SK-MEL-5 (cell line): ENCODE data around the gene KCNA5. TPM values are rescaled to one million over a fixed set of nuclear protein-coding genes. Genes with fewer than 3 reads are reported as not detected.

ENCODE experiments used
- DNase-seq: peaks from one replicate; pipeline ENCODE4 v3.0.0-alpha.2; 2016; ENCODE audit warnings: low read depth, low spot score
- in situ Hi-C: cut with HindIII; loops from 2 replicates; pipeline ENCODE4 v1.10.0; 2016; ENCODE audit warnings: low sequenced_read_pairs, high pct_unique_total_duplicates, low pct_unique_long_range_greater_than_20kb
- total RNA-seq: library from RNA; depleted of rRNA; stranded (reverse); fragments of >200 nt; shearing (Covaris generic); gene quantifications from 2 replicates; pipeline ENCODE4 v1.2.3, GENCODE V29; 2014

The KCNA5 gene
- total RNA-seq, 1 experiment from 2014 or later = not detected

DNA sequence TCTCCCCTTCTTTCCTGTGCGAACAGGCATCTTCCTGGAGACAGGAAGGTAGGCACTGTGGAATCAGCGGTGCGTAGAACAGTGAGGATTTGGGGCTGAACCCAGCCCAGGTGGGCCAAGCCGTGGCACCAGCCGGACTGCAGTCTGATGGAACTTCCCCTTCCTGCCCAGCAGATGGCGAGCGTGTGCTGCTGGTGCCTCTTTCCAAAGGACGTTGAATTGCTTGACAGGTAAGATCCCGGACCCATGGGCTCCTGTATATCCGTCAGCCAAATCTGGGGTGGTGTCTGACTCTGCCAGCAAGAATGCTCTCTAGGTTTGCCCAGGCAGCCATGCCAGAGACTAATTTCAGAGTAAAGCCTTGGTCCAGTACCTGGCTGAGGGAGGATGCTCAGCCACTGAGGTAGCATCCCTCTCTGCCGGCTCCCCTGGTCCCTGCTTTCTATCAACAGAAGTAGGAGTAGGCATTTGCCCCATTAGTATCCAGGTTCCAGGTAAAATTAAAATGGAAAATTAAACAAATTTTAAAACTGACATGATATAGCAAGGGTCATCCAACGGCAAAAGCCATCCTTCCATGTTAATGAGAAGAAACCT is 21.1 kb upstream of the KCNA5 start:
- in situ Hi-C loops = no loop called here
- DNase-seq = peak; percentile 61

DNA sequence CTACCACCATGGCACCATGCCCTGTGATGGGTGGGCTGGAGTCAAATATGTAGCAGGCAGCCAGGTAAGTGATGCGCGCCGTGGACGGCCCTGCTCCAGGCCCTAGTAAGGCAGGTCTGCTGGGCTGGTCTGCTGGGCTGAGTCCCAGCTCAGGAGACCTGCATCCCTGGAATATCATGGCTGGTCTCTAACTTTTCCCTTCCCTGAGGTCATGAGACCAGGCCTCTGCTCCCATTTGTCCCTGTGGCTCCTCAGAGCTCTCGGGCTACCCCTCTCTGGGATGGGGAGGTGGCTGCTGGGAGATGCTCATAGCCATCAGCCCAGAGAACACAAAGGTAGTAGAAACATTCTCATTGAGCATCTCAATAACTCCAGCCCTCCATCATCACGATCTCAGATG is 19.8 kb upstream of the KCNA5 start:
- in situ Hi-C loops = no loop called here

DNA sequence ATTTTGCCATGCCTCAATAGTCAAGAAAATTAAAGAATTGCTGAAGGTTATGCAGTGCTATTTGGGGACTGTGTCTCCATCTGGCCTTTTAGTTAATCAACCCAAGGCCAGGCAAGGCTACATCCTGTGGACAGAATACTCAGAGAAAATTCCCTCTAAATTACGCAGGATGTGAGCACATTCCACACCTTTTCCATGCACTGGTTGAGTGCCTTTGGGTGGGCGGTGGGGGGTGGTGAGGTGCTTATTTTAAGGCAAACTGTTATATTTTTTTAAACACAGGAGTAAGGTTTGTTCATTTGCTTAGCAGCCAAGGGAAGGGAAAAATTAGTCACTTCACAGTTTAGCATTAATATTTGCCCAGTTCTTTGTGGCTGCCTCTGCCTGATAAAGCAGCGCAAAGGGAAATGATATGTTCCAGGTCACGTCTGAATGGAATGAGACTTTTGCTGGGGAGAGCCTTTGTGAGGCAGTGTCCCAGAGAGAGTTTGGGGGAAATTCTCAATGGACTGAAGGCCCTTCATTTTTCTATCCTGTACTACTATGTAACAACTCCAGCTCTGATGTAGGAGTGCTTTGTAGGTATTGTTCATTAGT is 17.2 kb upstream of the KCNA5 start:
- no peak for DNase-seq
- in situ Hi-C loops = no loop called here

More for the DNA sequence above, 19.8 kb upstream of the KCNA5 start:
- DNase-seq = no peak

DNA sequence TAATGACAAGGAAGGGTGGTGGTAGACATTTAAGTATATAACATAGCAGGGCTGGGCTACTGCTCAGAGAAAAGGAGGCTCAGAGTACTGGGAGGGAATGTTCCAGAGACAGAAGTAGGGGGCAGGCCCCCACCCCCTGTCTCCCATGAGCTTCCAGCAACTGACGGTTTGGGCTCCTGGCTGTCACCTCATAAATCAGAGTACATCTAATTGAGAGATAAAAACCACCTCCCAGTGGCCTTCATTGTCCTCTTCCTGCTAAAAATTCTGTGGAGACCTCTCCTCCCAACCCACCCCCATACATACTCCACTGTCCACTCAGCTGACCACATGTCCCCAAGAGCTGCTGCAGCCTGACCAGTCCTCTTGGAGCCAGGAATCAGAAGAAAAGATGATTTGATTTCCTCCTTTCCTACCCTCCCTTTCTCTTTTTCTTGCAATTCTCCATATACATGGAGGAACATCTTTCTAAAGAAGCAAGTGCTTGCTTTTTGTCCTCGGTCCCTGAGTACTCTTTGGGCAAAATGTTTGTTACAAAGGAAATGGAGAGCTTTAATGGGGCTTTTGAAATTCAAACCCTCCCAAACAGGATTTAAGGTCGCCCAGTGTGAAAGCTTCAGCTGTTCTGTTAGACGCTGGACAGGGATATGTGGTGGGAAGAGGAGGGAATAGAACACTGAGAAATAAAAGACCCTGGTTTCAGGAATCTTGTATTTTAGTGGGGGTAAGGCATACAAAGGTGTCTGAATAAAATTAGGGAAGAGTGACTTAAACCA is 16.4 kb upstream of the KCNA5 start:
- no peak for DNase-seq
- in situ Hi-C loops = no loop called here

DNA sequence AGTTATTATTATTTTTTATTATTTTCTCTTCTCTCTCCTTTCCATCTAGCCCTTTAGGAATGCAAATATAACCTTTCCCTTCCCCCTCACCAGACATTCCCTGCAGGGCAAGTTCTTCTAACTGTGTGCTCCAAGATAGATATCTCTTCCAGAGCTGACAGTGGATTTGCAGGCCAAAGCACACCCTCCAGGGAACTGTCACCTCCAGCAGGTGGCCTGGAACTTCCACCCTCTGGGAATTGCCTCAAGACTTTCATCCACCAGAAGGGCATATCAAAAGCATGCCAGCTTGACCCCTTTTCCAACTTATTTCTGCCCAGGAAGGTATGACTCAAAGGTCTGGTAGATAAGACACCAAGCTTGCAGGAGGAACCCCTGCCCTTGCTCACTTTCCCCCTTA is 13.6 kb upstream of the KCNA5 start:
- in situ Hi-C loops = no loop called here
- no peak for DNase-seq

DNA sequence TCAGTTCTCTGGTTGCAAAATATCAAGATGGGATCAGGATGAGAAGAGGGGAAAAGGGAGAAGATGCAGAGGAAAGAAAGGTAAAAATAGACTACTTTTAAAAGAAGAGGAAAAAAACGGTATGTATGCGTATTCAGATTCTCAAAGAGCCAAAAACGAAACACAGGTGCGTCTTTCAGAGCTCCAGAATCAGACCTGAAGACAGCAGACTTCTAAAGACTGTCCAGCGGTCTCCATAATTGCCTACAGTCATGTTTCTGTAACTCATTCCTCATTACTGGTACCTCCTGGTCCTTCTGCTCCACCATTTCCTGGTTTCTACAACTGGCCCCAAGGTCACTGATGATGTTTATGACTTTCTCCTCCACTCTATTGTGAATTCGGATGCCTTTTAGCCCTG is 12.4 kb upstream of the KCNA5 start:
- in situ Hi-C loops = no loop called here
- no peak for DNase-seq

DNA sequence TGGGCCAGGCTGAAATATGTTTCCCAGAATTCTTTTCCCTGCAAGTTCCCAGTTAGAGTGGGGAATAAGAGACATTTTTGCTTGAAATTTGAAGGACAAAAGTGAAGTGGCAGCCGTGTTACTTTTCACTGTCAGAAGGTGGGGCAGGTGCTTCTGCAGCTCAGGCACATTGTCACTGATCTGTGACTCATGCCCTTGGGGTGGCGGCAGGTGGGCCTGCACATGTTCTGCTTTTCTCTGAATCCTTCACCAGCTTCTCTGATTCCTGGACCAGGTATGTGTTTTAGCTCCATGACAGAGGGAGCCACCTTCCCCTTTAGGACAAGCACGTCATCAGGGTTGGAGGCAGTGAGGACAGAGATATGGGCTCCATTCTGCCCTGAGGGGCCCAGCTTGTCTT is 11.7 kb upstream of the KCNA5 start:
- in situ Hi-C loops = no loop called here
- DNase-seq = no peak

DNA sequence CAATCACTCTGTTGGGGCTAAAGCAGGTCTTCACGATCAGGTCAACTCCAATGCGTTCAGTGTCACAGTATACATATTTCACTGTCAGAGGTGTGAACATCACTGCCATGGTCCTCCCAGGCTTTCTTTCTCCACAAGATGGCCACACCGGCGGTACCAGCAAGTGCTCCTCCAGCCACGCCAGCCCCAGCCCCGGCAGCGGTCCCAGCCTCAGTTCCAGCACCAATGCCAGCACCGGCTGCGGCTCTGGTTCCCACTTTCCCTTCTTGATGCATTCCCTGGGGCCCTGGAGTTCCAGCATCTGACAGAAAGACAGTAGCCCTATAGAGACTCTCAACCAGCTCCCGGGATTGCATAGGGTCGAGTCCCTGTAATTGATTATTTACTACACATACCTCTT is 10.9 kb upstream of the KCNA5 start:
- DNase-seq = no peak
- in situ Hi-C loops = no loop called here

DNA sequence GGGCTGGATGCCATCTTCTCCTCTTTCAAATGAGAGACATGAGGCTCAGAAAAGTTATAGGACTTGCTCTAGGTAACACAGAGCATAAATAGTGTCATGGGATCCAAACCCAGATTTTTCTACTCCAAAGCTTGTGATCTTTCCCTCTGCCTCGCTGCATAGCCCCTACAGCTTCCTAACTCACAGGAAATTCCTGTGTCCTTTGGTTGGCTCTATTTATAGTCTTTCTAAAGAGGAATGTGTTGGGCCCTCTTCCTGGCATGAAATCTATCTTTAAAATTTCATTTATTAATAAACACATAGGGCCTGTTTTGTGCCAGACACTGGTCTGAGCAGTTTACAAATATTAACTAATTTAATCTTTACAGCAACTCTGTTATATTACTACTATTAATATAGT is 9.8 kb upstream of the KCNA5 start:
- in situ Hi-C loops = no loop called here
- DNase-seq = no peak

DNA sequence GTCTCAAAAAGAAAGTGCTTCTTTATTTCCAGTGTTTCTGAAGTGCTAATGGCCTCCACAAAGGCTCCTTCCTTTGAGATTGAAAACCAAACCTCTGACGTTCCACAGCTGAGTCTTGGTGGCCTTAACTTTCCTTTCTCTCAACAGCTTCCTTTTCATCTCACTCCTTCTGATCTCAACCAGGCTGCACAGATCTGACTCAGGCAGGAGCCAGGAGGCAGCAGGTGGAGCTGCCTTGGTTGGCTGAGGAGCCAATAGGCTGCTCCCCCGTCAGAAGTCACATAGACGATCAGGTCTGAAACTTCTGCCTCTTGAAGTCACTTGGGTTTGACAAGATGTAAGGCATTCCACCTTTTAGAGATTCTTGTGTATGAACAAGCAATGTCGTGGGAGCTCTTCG is 9.1 kb upstream of the KCNA5 start:
- in situ Hi-C loops = no loop called here

DNA sequence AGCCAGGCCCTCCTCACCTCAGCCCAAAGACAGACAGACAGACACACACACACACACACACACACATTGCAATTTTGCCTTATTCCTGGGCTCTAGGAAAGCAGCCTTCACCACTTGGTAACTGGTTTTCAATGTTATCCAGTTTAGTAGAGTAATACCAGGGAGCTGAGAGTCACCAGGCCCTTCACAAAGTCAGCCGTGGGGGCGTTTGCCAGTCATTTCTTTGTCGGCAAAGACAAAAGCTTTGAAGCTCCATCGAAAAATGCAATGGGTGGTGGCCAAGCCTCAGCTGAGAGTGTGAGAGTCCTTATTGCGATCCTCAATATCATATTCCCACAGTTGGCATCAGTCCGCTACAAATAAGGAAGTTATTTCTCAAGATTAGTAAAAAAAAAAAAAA is 8.1 kb upstream of the KCNA5 start:
- no peak for DNase-seq
- in situ Hi-C loops = no loop called here

More for the DNA sequence above, 9.1 kb upstream of the KCNA5 start:
- no peak for DNase-seq

DNA sequence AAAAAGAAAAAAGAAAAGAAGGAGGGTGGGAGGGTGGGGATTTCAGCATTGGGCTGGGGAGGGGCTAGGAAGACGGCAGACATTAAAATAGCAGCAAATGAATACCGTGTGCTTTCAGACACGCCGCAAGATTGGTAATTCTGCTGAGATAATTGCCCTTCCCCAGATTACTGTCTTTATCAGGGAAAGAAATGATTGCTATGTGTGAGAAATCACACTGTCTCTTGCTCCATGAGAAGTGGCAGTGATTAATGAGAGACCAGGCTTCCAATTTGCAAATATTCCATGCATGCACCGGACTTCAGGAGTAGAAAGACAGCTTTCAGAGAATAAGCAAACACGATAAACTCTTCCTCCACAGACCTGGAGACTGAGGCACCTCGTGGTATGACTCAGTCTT is 7.6 kb upstream of the KCNA5 start:
- in situ Hi-C loops = no loop called here
- no peak for DNase-seq

DNA sequence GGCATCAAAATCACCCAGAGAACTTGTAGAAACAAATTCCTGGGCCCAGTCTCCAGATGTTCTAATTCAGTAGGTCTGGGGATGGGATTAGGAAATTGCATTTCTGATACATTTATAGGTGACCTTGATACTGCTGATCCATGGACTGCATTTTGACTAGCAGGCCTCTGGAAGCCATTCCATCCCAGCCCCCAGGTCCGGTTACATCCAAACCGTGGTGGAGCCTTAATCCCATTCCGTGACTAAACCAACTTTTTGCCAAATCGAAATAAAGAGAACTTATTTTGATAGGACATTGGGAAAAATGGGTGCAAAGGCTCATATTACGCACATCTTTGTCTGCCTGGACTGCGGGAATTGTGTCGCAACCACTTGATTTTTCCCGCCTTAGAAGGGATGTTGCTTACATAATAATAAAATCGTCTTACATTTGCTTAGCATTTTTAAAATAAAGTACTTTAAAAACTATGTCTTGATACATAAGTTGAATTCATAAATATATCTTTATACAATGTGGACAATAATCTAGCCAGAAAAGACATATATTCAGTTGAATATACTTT is 5.8 kb upstream of the KCNA5 start:
- DNase-seq = no peak
- in situ Hi-C loops = no loop called here

DNA sequence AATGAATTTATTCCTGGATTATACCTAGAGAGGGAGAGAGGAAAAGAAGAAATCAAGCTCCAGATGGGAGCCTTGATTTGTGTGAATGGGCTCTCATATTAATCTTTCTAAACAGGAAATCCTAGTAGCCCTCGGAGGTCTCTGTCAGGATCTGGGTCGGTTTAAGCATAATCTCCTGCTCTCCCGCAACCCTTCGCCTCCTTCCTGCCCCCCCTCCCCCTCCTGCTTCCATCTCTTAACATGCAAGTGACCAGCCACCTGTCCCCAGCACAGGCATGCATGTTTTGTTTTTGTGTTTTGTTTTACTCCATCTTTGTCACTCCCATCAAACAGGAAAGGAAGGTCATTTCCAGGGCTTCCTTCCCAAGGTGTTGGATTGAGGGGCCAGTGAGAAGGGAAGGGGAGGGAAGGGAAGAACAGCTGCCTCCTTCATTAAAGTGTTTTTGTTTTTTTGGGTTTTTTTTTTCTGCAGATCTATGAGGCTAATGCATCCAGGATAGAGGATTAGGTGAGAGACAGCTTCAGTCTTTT is 4.8 kb upstream of the KCNA5 start:
- DNase-seq = no peak
- in situ Hi-C loops = no loop called here

DNA sequence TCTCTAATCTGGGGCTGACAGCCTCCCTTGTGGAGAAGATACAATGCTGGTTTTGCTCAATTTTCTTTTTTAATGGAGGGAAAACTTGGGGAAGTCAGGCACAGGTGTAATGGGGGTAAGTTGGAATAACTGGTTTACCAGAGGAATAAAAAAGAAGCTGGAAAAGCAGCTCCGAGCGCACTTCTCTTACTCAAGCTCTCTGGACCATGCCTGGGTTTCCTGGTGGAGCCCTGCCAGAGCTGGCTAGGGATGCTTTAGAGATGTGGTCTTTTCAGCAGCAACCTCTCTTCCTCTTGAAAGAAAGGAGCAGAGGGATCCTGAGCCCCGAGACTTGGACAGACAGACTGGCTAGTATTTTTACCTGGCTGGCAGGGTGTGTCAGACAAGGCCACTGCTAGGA is 3.9 kb upstream of the KCNA5 start:
- in situ Hi-C loops = no loop called here
- DNase-seq = no peak

DNA sequence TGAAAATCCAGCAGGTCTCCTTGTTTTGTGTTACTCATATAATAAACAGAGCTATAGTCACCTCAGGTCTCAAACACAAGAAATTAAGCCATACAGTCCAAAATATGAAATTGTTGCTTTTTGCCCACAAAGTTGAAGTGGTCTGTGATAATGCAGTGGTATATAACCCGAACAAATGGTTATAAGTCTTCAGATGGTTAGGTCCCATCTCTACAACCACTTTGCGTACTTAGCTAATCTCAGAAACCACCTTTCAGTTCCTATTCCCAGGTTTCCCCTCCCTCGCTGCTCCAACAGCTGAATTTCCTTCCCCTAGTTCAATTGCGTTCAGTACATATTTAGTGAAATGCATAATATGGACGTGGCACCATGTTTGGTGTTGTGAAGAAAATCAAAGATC is 3.3 kb upstream of the KCNA5 start:
- in situ Hi-C loops = no loop called here
- no peak for DNase-seq

DNA sequence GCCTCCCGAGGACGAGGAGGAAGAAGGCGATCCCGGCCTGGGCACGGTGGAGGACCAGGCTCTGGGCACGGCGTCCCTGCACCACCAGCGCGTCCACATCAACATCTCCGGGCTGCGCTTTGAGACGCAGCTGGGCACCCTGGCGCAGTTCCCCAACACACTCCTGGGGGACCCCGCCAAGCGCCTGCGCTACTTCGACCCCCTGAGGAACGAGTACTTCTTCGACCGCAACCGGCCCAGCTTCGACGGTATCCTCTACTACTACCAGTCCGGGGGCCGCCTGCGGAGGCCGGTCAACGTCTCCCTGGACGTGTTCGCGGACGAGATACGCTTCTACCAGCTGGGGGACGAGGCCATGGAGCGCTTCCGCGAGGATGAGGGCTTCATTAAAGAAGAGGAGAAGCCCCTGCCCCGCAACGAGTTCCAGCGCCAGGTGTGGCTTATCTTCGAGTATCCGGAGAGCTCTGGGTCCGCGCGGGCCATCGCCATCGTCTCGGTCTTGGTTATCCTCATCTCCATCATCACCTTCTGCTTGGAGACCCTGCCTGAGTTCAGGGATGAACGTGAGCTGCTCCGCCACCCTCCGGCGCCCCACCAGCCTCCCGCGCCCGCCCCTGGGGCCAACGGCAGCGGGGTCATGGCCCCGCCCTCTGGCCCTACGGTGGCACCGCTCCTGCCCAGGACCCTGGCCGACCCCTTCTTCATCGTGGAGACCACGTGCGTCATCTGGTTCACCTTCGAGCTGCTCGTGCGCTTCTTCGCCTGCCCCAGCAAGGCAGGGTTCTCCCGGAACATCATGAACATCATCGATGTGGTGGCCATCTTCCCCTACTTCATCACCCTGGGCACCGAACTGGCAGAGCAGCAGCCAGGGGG is 979 bp downstream of the KCNA5 start:
- DNase-seq = no peak

DNA sequence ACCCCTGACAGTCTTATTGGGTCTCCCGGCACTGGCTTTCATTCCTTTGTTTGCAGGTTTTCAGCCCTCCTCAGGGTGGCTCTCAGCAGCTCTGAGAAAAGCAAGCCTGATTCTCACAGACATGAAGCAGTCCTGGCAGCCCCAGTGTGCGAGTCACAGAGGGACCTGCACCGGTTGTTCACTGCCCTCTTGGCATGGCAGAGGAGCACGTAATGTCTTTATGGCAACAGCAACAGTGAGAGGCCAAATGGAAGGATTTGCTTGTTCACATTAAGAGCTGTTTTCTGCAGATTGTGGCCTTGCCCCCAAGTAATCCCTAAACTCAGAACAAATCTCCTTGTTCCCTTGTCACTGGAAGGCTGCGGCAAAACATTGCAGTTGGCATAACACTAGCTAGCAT is 3.4 kb downstream of the KCNA5 start:
- no peak for DNase-seq
- in situ Hi-C loops = no loop called here

More for the DNA sequence above, 979 bp downstream of the KCNA5 start:
- in situ Hi-C loops = no loop called here
